ENCODE data around the gene ECEL1.

The ECEL1 gene

GRCh38 chr2:232486558-232487384, 863 bp downstream of the ECEL1 start:
- no peaks in the 10 kb centered on the region for H3K4me1 ChIP-seq (ENCODE audit: insufficient read depth, low read length)
- no peaks in the 10 kb centered on the region for H3K36me3 ChIP-seq (ENCODE audit: insufficient read depth, low read length)
- no peak overlapping the region for H3K4me3 ChIP-seq (ENCODE audit: low read depth in 1 of 2, low read length in 2 of 2)
- no peak overlapping the region for H3K27ac ChIP-seq (ENCODE audit: low read depth, low read length)
- no peaks in the 10 kb centered on the region for H3K9me3 ChIP-seq (ENCODE audit: low read length)
- no peak overlapping the region for H3K9ac ChIP-seq (ENCODE audit: low read length)
- H3K27me3 ChIP-seq (ENCODE audit: control insufficient read depth in 1 of 2, insufficient read depth in 2 of 2, low read length in 2 of 2): peaks cover 10 to 61% of the 10 kb centered on the region in 2 donors

- Histone ChIP-seq H3K9me3 (ENCODE audit: low read length) (no peaks in the 10 kb centered on the region), H3K4me1 (ENCODE audit: insufficient read depth, low read length) (no peaks in the 10 kb centered on the region), H3K36me3 (ENCODE audit: insufficient read depth, low read length) (no peaks in the 10 kb centered on the region), H3K27me3 (ENCODE audit: control insufficient read depth in 1 of 2, insufficient read depth in 2 of 2, low read length in 2 of 2) (peaks cover 10 to 61% of the 10 kb centered on the region in 2 donors), H3K9ac (ENCODE audit: low read length) (no peak overlapping the region), H3K27ac (ENCODE audit: low read depth, low read length) (no peak overlapping the region), H3K4me3 (ENCODE audit: low read depth in 1 of 2, low read length in 2 of 2) (no peak overlapping the region)
Observed at GRCh38 chr2:232485757-232486557, 1.7 kb downstream of the ECEL1 start.

GRCh38 chr2:232485348-232485756, 2.3 kb downstream of the ECEL1 start:
- peaks cover 10 to 59% of the 10 kb centered on the region in 2 donors for H3K27me3 ChIP-seq (ENCODE audit: control insufficient read depth in 1 of 2, insufficient read depth in 2 of 2, low read length in 2 of 2)
- H3K9ac ChIP-seq (ENCODE audit: low read length): no peak overlapping the region
- no peaks in the 10 kb centered on the region for H3K4me1 ChIP-seq (ENCODE audit: insufficient read depth, low read length)
- H3K27ac ChIP-seq (ENCODE audit: low read depth, low read length): no peak overlapping the region
- no peaks in the 10 kb centered on the region for H3K9me3 ChIP-seq (ENCODE audit: low read length)
- H3K4me3 ChIP-seq (ENCODE audit: low read depth in 1 of 2, low read length in 2 of 2): no peak overlapping the region
- no peaks in the 10 kb centered on the region for H3K36me3 ChIP-seq (ENCODE audit: insufficient read depth, low read length)

GRCh38 chr2:232484628-232485347, 2.8 kb downstream of the ECEL1 start:
- no peak overlapping the region for H3K4me3 ChIP-seq (ENCODE audit: low read depth in 1 of 2, low read length in 2 of 2)
- no peaks in the 10 kb centered on the region for H3K36me3 ChIP-seq (ENCODE audit: insufficient read depth, low read length)
- H3K27ac ChIP-seq (ENCODE audit: low read depth, low read length): no peak overlapping the region
- H3K9ac ChIP-seq (ENCODE audit: low read length): no peak overlapping the region
- H3K9me3 ChIP-seq (ENCODE audit: low read length): no peaks in the 10 kb centered on the region
- H3K4me1 ChIP-seq (ENCODE audit: insufficient read depth, low read length): no peaks in the 10 kb centered on the region
- H3K27me3 ChIP-seq (ENCODE audit: control insufficient read depth in 1 of 2, insufficient read depth in 2 of 2, low read length in 2 of 2): peaks cover 10 to 53% of the 10 kb centered on the region in 2 donors

- Histone ChIP-seq H3K36me3 (ENCODE audit: insufficient read depth, low read length) (no peaks in the 10 kb centered on the region), H3K9ac (ENCODE audit: low read length) (no peak overlapping the region), H3K27ac (ENCODE audit: low read depth, low read length) (no peak overlapping the region), H3K9me3 (ENCODE audit: low read length) (no peaks in the 10 kb centered on the region), H3K27me3 (ENCODE audit: control insufficient read depth in 1 of 2, insufficient read depth in 2 of 2, low read length in 2 of 2) (peaks cover 10 to 53% of the 10 kb centered on the region in 2 donors), H3K4me3 (ENCODE audit: low read depth in 1 of 2, low read length in 2 of 2) (no peak overlapping the region), H3K4me1 (ENCODE audit: insufficient read depth, low read length) (no peaks in the 10 kb centered on the region)
Observed at GRCh38 chr2:232483923-232484627, 3.6 kb downstream of the ECEL1 start.

GRCh38 chr2:232483311-232483922, 4.2 kb downstream of the ECEL1 start:
- no peak overlapping the region for H3K4me3 ChIP-seq (ENCODE audit: low read depth in 1 of 2, low read length in 2 of 2)
- no peaks in the 10 kb centered on the region for H3K4me1 ChIP-seq (ENCODE audit: insufficient read depth, low read length)
- no peaks in the 10 kb centered on the region for H3K36me3 ChIP-seq (ENCODE audit: insufficient read depth, low read length)
- H3K9ac ChIP-seq (ENCODE audit: low read length): no peak overlapping the region
- no peaks in the 10 kb centered on the region for H3K9me3 ChIP-seq (ENCODE audit: low read length)
- no peak overlapping the region for H3K27ac ChIP-seq (ENCODE audit: low read depth, low read length)
- H3K27me3 ChIP-seq (ENCODE audit: control insufficient read depth in 1 of 2, insufficient read depth in 2 of 2, low read length in 2 of 2): peaks cover 10 to 47% of the 10 kb centered on the region in 2 donors

- H3K36me3 ChIP-seq (ENCODE audit: insufficient read depth, low read length): no peaks in the 10 kb centered on the region
- H3K9me3 ChIP-seq (ENCODE audit: low read length): no peaks in the 10 kb centered on the region
- H3K27me3 ChIP-seq (ENCODE audit: control insufficient read depth in 1 of 2, insufficient read depth in 2 of 2, low read length in 2 of 2): peaks cover 10 to 41% of the 10 kb centered on the region in 2 donors
- no peak overlapping the region for H3K4me3 ChIP-seq (ENCODE audit: low read depth in 1 of 2, low read length in 2 of 2)
- H3K27ac ChIP-seq (ENCODE audit: low read depth, low read length): no peak overlapping the region
- no peaks in the 10 kb centered on the region for H3K4me1 ChIP-seq (ENCODE audit: insufficient read depth, low read length)
- no peak overlapping the region for H3K9ac ChIP-seq (ENCODE audit: low read length)
Observed at GRCh38 chr2:232482301-232483238, 5.1 kb downstream of the ECEL1 start.

- H3K9me3 ChIP-seq (ENCODE audit: low read length): no peaks in the 10 kb centered on the region
- no peaks in the 10 kb centered on the region for H3K4me1 ChIP-seq (ENCODE audit: insufficient read depth, low read length)
- H3K9ac ChIP-seq (ENCODE audit: low read length): no peak overlapping the region
- no peak overlapping the region for H3K4me3 ChIP-seq (ENCODE audit: low read depth in 1 of 2, low read length in 2 of 2)
- H3K36me3 ChIP-seq (ENCODE audit: insufficient read depth, low read length): no peaks in the 10 kb centered on the region
- H3K27ac ChIP-seq (ENCODE audit: low read depth, low read length): no peak overlapping the region
- peaks cover 10 to 32% of the 10 kb centered on the region in 2 donors for H3K27me3 ChIP-seq (ENCODE audit: control insufficient read depth in 1 of 2, insufficient read depth in 2 of 2, low read length in 2 of 2)
Observed at GRCh38 chr2:232481322-232482140, 6.1 kb downstream of the ECEL1 start.

Measured in muscle layer of colon (tissue), 2 donors.